HG03565 (cell line): ENCODE data around the gene NRK.
"Not testable (repeated sequence)": the region's sequence is repeated elsewhere in the genome, so short reads cannot be mapped to it uniquely, and the experiment has no call there.

Experiments used
- ATAC-seq: cut with Tn5 transposase; IDR thresholded peaks from one replicate; pipeline ENCODE4 v1.9.1; 2021; ENCODE audit warnings: mild to moderate bottlenecking, moderate library complexity; ENCODE audit not compliant: unreplicated experiment

Gene NRK

DNA sequence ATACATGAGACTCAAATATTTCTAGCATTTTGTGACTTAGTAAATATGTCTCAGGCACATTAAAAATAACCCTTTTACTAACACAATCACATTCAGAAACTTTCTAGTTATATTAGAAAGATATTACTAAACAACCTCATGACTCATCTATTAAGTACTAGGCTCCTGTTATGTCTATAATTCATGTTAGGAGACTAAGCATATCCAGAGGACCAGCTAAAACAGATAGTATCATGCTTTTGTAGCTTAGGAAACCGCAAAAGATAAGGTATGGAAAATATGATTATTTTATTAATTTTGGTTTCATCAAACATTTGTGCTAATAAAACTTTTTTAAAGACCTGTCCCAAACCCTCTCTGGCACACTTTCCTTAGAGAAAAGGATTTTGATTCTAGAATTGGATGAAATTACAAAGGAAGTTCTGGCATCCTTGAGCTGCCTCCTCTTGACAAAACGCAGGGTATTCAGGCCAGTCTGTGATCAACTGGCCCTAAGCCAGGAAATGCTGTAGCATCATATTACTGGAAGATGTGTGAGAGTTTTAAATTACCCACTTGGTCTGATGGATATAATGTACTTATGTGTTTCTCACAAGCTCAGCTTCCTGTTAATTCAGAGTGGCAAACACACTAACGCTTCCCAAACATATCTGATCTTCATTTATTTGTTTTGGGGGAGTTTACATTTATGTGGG, 60.4 kb downstream of the NRK start:
- no peak for ATAC-seq

DNA sequence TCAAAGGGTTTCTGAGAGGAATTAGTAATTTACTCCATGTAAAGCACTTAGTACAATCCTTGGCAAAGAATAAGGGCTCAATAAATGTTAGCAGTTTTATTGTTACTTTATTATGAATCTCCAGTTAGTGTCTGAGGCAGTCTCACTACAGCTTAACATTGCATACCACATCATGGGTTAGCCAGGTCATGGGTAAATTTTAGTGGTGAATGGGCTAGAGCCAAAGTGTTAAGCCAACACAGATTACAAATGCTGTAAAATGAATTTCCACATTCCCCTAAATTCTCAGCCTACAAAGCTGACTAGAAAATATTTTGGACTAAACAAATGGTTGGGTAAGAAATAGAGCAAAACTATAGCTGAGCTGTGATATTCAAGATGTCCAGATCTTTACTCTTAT, 72.4 kb downstream of the NRK start:
- no peak for ATAC-seq

DNA sequence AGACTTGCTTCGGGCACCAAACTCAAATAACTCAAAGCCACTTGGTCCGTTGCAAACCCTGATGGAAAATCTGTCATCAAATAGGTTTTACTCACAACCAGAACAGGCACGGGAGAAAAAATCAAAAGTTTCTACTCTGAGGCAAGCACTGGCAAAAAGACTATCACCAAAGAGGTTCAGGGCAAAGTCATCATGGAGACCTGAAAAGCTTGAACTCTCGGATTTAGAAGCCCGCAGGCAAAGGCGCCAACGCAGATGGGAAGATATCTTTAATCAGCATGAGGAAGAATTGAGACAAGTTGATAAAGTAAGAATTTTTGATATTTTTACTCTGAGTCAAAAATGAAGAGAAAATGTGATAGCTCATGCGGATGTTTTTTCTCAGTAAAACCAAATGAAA, 87.2 kb downstream of the NRK start:
- ATAC-seq, result no peak

DNA sequence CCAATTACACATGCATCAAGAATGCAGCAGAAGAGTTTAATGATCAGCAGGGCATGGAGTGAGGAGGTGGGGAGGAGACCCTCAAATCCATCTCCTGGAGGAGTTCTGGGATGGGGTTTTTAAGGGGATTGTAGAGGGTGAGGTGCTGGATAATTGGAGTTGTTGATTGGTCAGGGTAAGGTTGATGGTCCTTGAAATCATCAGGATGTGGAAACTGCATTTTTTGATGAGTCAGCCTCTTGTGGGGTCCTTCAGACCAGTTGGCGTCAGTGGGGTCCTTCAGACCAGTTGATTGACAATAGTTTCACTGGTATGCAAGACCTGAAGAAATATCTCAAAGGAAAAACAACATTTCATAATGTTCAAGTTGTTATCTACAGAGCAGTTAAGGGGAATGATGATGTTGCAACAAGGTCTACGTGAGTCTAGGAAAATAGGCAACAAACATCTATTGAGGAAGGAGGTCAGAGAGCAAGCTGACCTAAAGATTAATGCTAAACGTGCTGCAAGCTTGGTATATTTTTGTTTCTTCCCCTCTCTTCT, 88.3 kb downstream of the NRK start:
- ATAC-seq, result no peak

DNA sequence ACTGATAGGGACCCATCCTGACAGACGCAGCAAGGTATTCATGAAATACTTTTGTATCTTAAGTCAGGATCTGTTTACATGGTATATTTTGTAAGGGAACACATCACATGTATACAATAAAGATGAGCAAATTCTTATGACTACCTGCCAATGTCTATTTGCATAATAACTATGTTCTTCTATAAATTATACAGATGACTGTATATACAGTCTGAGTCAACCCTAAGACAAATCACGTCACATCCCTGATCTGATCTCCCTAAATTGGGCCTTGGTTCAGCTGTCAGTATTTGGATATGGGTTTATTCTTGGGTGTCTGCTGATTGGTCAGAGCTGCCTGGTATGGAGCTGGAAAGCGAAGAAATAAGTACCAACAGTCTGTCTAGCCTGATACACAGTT, 122.9 kb downstream of the NRK start:
- ATAC-seq, result no peak

DNA sequence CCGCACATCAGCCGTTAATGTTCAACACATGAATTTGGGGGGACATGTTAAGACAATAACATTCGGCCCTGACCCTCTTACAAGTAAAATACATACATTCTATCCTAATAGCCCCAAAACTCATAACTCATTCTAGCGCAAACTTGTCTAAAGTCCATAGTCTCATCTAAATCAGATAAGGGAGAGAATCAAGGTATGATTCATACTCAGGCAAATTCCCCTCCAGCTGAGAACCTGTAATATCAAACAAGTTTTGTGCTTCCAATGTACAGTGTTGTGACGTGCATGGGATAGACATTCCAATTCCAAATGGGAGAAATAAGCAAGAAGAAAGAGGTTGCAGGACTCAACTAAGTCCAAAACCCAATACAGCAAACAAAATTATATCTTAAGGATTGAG, 147.1 kb downstream of the NRK start:
- ATAC-seq, result no peak

DNA sequence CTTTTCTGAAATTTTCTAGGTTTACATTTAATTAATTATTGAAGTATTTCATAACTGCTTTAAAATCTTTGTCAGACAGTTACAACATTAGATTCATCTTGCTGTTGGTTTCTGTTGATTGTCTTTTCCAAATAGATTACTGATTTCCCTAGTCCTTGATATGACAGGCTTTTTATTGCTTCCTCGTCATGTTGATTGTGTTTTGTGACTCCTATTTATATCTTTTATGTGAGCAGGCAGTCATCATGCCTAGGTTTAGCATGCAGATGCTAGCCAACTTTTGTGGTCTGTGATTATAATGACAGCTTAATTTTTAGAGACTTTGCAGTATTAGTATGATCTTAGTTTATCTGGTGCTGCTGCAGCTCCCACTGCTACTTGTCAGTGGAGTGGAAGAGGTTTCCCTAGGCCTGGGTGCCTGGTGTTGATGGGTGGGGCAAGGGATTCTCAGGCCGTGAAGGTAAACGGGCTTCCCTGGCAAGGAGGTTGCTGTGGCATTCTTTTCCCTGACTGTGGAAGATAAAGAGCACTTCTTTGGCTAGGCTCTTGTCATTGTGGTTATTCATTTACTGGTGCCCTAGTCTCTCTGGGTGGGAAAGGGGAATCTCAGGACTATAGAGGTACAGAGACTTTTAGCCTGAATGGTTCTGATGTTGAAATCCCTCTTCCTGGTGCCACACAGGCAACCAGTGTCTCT, 150.5 kb downstream of the NRK start:
- ATAC-seq, result no peak

DNA sequence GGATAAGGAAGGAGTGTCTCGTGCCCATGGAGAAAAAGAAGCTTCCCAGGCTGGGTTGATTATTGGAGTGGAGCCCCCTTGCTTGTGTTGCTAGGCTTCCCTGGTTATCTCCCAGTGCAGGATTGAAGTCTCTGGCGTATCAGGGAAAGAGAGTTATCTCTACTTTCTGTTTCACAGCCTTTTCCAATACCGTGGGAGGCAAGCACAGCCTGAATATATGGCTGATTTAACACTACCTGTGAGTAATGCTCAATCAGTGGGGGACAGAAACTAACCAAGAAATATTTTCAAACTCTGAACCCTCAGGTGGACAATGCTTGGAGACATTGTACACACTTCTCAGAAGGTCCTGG, 151.0 kb downstream of the NRK start:
- ATAC-seq, result no peak

DNA sequence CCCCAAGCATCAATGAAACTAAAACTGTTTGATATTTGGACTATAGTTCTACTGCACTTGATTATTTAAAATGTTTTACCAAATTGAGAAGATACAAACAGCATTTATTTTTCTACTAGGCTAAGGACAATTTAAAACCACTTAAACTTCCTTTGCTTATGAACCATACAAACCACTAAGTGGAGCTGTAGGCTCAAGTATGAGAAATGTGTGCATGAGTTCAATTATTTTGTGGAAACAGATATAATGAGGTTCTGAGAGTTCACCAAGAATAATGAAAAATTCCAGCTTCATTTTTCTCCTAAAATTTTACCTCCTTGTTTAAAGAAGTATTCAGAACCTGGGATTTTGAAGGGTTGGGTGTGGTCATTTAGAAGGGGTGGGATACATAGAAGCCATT, 153.0 kb downstream of the NRK start:
- no peak for ATAC-seq

DNA sequence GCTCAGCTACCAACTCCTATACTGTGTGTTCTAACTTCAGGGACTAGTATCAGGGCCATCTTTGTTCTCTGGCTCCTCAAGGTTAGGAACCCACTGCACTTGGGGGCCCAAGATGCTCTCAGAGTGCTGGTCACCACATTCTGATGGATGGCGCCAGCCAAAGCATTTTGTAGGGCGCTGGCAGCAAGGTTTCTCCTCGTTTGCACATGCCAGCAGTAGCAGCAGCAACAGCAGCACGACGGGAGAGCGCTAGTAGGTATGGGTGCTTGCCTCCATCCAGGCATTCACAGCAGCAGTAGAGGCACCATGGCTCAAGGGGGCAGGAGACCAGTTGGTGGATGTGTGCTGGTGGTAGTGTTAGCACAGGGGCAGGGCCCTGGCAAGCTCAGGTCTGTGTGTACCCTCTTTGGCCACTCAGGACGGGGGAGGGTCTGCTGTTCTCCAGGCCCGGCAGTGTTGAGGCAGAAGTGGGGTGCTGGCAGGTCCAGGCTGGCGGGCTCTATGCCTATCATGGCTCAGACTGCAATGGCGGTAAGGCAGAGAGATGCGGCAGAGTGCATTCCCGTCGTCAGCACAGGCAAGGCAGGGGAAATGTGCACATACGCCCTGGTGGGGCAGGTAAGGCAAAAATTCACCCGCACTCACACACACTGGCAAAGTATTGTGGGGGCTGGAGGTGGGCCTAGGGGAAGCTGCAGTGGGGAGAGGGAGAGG, 159.6 kb downstream of the NRK start:
- ATAC-seq, result no peak

DNA sequence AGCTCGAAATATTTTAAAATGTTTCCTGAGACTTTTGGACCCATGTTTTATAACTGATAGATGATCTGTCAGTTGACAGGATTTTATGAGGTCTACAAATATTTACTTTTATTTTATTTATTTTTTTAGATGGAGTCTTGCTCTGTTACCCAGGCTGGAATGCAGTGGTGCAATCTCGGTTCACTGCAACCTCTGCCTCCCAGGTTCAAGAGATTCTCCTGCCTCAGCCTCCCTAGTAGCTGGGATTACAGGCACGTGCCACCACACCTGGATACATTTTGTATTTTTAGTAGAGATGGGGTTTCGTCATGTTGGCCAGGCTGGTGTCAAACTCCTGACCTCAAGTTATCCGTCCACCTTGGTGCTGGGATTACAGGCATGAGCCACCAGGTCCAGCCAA, 166.1 kb downstream of the NRK start:
- ATAC-seq, result not testable (repeated sequence)

DNA sequence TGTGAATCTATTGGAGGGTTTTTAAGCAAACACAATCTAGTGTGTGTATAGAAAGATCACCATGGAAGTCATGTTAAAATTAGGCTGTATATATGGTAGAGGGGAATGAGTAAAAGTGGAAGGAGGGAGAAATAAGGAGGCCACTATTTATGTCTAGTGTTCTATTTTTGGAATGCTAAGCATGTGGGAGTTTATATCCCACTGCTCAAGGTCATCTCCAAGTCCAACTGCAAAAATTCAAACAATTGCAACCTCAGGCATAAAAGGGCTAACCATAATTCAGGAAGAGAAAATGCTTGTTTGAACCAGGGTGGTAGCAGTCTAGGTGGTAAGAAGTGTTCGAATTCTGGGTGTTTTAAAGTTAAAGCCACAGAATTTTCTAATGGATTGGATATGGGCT, 177.0 kb downstream of the NRK start:
- no peak for ATAC-seq

DNA sequence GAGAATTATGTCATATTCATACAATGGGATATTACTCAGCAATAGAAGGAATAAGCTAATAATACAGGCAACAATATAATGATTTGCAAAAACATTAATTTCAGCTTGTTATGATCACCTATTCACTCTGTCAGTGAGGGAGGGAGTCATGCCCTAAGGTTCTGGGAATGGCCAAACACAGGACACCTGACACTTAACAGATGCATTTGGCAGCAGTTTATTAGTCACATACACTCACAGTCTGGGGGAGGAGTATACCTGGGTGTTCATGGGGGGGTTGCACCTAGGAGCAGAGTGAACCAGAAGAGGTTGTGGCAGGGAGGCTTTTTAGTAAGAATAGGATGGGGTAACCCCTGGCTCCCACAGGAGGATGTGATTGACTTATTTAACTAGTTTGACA, 177.9 kb downstream of the NRK start:
- ATAC-seq, result no peak

DNA sequence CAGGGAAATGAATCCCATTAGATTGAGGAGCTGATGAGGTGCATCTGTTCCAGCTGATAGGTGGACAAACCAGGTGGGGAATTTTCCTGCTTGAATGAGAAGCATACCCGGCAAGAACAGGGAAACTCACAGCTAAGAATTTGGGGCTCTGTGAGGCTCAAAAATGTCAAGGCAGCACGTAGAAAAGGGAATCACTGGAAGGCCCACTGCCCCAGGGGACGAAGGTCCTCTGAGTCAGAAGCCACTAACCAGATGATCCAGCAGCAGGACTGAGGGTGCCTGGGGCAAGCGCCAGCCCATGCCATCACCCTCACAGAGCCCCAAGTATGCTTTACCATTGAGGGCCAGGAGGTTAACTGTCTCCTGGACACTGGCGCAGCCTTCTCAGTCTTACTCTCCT, 178.3 kb downstream of the NRK start:
- ATAC-seq, result not testable (repeated sequence)

DNA sequence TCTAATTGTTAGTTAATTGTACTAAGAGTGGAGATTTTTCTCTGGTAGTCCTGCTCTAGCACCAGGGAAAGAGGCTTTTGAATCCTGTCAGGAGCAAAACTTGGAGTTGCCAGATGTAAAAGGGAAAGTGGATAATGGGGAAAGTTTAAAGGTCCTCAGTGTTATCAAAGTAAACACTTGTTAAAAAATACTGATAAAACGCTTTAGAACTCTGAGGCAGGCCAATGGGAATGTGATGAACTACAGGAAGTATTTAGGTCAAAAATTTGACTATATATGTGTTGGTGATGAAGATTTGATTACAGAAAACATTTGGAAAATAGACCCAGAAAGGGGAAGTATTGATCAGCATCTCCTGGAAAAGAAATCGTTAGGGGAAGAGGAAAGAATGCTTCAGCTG, 183.3 kb downstream of the NRK start:
- ATAC-seq, result no peak

DNA sequence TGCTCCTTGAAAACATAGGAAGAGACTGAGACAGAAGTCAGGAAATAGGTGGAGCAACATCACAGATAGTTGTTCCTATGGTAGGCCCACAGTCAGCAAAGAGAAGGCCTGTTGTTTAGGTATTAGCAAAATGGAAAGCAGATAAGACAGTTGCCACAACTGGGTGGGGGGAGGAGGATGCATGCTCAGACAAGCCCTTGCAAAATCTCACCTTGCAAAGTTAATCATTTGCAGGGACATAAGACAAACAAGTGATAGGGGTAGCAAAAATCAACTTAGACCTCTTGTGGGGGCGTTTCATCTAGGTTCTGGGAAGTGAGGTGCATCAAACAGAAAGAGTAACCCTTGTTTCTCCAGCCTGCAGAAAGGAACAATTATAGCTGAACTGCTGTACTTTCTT, 185.5 kb downstream of the NRK start:
- ATAC-seq, result no peak
